Breast epithelium (tissue), 4 donors: ENCODE results near the gene WDR90. TPM values are rescaled to one million over a fixed set of nuclear protein-coding genes. Genes with fewer than 3 reads are reported as not detected.

Experiments used
- DNase-seq, 2 donors: peaks; one replicate each; pipeline ENCODE4 v3.0.0-alpha.2; 2019; ENCODE audit warnings: low spot score in 2 of 2
- H3K27ac ChIP-seq, 2 donors: fragments of 200-600 bp; sonication (generic) in 1 of 2; one replicate each; pipeline ENCODE4 v1.5.1; 2016 to 2019; ENCODE audit warnings: mild to moderate bottlenecking in 1 of 2
- H3K27me3 ChIP-seq, 2 donors: fragments of 200-600 bp; sonication (generic) in 1 of 2; one replicate each; pipeline versions ENCODE4 v1.5.1 to v1.6.0; 2017 to 2019; ENCODE audit warnings: control low read depth in 1 of 2, mild to moderate bottlenecking in 1 of 2
- H3K36me3 ChIP-seq: fragments of 200-600 bp; one replicate; pipeline ENCODE4 v1.5.1; 2019
- H3K4me1 ChIP-seq, 2 donors: fragments of 200-600 bp; sonication (generic); one replicate each; pipeline ENCODE4 v1.5.1; 2016 to 2019; ENCODE audit warnings: control low read depth in 1 of 2
- H3K4me3 ChIP-seq, 3 donors: fragments of 200-600 bp; sonication (generic); 1 replicate in 2 of 3; 2 replicates in 1 of 3; pipeline ENCODE4 v1.5.1; 2016 to 2019; ENCODE audit warnings: mild to moderate bottlenecking in 3 of 3, moderate library complexity in 2 of 3
- H3K9me3 ChIP-seq, 2 donors: fragments of 200-600 bp; sonication (generic) in 1 of 2; one replicate each; pipeline ENCODE4 v1.5.1; 2016 to 2019; ENCODE audit warnings: control low read depth in 1 of 2
- CTCF ChIP-seq, 3 donors: fragments of 450-650 bp; IDR thresholded peaks; one replicate each; pipeline ENCODE4 v1.5.1; 2016 to 2017; ENCODE audit warnings: antibody characterized with exemption in 3 of 3, mild to moderate bottlenecking in 3 of 3, moderate library complexity in 3 of 3
- POLR2A ChIP-seq: fragments of 450-650 bp; IDR thresholded peaks from one replicate; pipeline ENCODE4 v1.6.1; 2016; ENCODE audit warnings: antibody characterized with exemption, mild to moderate bottlenecking, moderate library complexity
- POLR2AphosphoS5 ChIP-seq, 3 donors: sonication (generic); formaldehyde crosslinking; IDR thresholded peaks; one replicate each; pipeline ENCODE4 v1.6.1; 2017; ENCODE audit warnings: antibody characterized with exemption in 3 of 3
- intact Hi-C: fragments of 100-400 bp; cut with DNase I; formaldehyde crosslinking; loops from one replicate; pipeline ENCODE4 v1.15.1; 2023; ENCODE audit warnings: low total_unique reads
- total RNA-seq, 3 donors: library from RNA; depleted of rRNA; stranded (reverse); fragments of >200 nt; gene quantifications; one replicate each; pipeline ENCODE4 v1.1.0, GENCODE V29; 2016

The WDR90 gene
- total RNA-seq, 3 donors from 2014 or later: 9.6 to 26.9 (median 22.7) TPM

GRCh38 chr16:700684-701584 is 51.8 kb downstream of the WDR90 start:
- H3K4me3 ChIP-seq: no peak overlapping the region
- intact Hi-C loops: no loop called here
- no peaks in the 10 kb centered on the region for H3K36me3 ChIP-seq
- H3K27me3 ChIP-seq: peaks cover 17 to 74% of the 10 kb centered on the region in 2 donors
- TF ChIP-seq POLR2AphosphoS5 (IDR thresholded peaks at IDR 0.05) (no peak), CTCF (IDR thresholded peaks at IDR 0.05) (no peak), POLR2A (no peak)
- no peak for DNase-seq
- peaks cover 0 to 2% of the 10 kb centered on the region in 2 donors for H3K4me1 ChIP-seq
- no peaks in the 10 kb centered on the region for H3K9me3 ChIP-seq
- H3K27ac ChIP-seq: no peak overlapping the region

GRCh38 chr16:702341-702740 is 53.2 kb downstream of the WDR90 start:
- H3K9me3 ChIP-seq: no peaks in the 10 kb centered on the region
- no peak overlapping the region for H3K27ac ChIP-seq
- intact Hi-C loops: no loop called here
- H3K27me3 ChIP-seq: peaks cover 17 to 79% of the 10 kb centered on the region in 2 donors
- no peaks in the 10 kb centered on the region for H3K36me3 ChIP-seq
- H3K4me1 ChIP-seq: peaks cover 2 to 6% of the 10 kb centered on the region in 2 donors
- no peak for DNase-seq
- no peak for TF ChIP-seq POLR2AphosphoS5 (IDR thresholded peaks at IDR 0.05)
- no peak for TF ChIP-seq POLR2A
- TF ChIP-seq CTCF (IDR thresholded peaks at IDR 0.05): no peak
- no peak overlapping the region for H3K4me3 ChIP-seq

- DNase-seq: no peak
- Histone ChIP-seq H3K9me3 (no peaks in the 10 kb centered on the region), H3K4me1 (peaks cover 2 to 6% of the 10 kb centered on the region in 2 donors), H3K36me3 (no peaks in the 10 kb centered on the region), H3K27me3 (peaks cover 17 to 90% of the 10 kb centered on the region in 2 donors), H3K27ac (no peak overlapping the region), H3K4me3 (no peak overlapping the region)
- intact Hi-C loops: no loop called here
- TF ChIP-seq POLR2A (no peak), CTCF (IDR thresholded peaks at IDR 0.05) (no peak), POLR2AphosphoS5 (IDR thresholded peaks at IDR 0.05) (no peak)
Observed at GRCh38 chr16:703406-703805, 54.2 kb downstream of the WDR90 start.

- Histone ChIP-seq H3K4me1 (peaks cover 2 to 6% of the 10 kb centered on the region in 2 donors), H3K36me3 (no peaks in the 10 kb centered on the region), H3K27me3 (peaks cover 18 to 95% of the 10 kb centered on the region in 2 donors), H3K9me3 (no peaks in the 10 kb centered on the region), H3K27ac (no peak overlapping the region), H3K4me3 (no peak overlapping the region)
- TF ChIP-seq POLR2A (no peak), CTCF (IDR thresholded peaks at IDR 0.05) (no peak), POLR2AphosphoS5 (IDR thresholded peaks at IDR 0.05) (no peak)
- no peak for DNase-seq
- intact Hi-C loops: no loop called here
Observed at GRCh38 chr16:704047-704446, 54.9 kb downstream of the WDR90 start.
